ENCODE results near the gene NFKBIZ.
"Not testable (repeated sequence)": the region's sequence is repeated elsewhere in the genome, so short reads cannot be mapped to it uniquely, and the experiment has no call there.

NFKBIZ gene

DNA sequence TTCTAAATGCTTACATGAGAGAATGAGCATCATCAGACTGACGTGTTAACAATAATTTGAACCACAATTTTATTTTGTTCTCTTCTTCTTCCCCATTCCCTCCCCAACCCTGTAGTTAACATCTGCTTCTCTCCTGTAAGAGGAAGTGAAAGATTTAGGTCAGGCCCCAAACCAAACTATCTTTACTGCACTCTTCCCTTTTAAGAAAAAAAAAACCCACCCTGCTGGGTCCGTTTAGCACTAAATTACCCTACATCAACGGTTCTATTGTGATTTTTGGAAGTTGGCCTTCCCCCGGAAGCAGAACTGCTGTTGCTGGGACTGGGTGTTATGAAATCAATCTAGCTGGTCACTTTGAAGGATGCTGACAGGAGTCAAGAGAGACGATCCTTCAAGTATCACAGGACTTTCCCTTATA is 49.4 kb downstream of the NFKBIZ start:
- Histone ChIP-seq H3K4me3 (no peak overlapping the region), H3K27ac (peak overlapping the region in 1 of 2 donors; percentile 40)
- TF ChIP-seq, protein P1, sequence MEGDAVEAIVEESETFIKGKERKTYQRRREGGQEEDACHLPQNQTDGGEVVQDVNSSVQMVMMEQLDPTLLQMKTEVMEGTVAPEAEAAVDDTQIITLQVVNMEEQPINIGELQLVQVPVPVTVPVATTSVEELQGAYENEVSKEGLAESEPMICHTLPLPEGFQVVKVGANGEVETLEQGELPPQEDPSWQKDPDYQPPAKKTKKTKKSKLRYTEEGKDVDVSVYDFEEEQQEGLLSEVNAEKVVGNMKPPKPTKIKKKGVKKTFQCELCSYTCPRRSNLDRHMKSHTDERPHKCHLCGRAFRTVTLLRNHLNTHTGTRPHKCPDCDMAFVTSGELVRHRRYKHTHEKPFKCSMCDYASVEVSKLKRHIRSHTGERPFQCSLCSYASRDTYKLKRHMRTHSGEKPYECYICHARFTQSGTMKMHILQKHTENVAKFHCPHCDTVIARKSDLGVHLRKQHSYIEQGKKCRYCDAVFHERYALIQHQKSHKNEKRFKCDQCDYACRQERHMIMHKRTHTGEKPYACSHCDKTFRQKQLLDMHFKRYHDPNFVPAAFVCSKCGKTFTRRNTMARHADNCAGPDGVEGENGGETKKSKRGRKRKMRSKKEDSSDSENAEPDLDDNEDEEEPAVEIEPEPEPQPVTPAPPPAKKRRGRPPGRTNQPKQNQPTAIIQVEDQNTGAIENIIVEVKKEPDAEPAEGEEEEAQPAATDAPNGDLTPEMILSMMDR (IDR thresholded peaks at IDR 0.05) = no peak
- DNase-seq (ENCODE audit: low spot score) = no peak

DNA sequence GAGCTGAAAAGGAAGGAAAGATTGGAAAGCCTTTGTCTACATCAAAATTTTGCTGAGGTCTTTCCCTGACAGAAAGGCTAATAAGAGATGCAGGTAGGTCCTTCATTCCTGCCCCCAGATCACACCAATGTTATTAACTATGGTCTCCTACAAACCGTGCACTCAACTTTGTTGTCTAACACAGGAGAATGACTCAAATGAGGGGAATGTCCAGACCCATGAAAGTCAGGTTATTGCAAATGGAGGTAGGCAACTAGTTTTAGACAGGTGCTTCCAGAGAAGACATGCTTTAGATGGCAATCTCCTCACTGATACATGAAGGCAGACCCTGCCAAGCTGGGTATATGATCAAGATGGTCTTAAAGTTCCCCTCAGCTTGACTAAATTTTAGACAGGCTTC is 51.0 kb downstream of the NFKBIZ start:
- TF ChIP-seq, protein P1 (IDR thresholded peaks at IDR 0.05) = no peak
- Histone ChIP-seq H3K27ac (no peak overlapping the region), H3K4me3 (no peak overlapping the region)
- DNase-seq (ENCODE audit: low spot score) = no peak

DNA sequence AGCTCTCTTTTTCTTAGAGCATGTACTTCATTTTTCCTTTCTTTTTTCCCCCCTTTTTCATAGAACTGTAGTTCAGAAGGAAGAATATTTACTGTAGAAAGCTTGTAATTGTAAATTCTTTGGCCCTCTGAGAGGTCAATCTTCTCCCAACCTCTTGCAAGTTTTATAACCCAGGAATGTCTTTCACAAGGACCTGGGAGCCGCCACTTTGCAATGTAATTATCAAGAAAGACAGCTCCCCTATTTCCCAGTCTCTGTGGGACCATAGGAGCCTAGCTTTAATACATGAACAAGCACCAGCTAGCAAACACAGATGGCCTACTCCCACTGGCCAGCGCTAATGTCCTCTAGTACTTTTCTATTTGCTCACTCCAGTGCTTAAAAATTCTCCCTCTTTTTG is 51.4 kb downstream of the NFKBIZ start:
- TF ChIP-seq, protein P1 (IDR thresholded peaks at IDR 0.05) = no peak
- H3K27ac ChIP-seq = no peak overlapping the region
- H3K4me3 ChIP-seq = no peak overlapping the region
- no peak for DNase-seq (ENCODE audit: low spot score)

DNA sequence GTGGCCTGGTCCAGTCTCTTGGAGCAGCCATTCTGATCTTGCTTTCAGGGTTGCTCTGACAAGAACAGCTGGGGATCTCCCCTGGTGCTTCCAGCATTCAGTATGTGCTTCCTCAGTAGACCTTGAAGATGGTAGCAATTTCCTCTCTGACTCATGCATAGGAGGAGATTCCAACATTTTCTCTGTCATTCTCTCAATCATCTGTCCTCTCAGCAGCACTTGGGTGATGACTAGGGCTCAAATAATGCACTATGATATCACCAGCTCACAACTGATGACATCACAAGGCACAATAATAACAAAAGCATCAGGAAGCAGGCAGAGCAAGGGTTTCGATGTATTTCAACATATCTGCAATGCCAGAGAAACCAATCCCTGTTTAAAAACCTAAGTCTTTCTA is 52.7 kb downstream of the NFKBIZ start:
- DNase-seq (ENCODE audit: low spot score) = no peak
- Histone ChIP-seq H3K27ac (no peak overlapping the region), H3K4me3 (no peak overlapping the region)
- TF ChIP-seq, protein P1 (IDR thresholded peaks at IDR 0.05) = no peak

DNA sequence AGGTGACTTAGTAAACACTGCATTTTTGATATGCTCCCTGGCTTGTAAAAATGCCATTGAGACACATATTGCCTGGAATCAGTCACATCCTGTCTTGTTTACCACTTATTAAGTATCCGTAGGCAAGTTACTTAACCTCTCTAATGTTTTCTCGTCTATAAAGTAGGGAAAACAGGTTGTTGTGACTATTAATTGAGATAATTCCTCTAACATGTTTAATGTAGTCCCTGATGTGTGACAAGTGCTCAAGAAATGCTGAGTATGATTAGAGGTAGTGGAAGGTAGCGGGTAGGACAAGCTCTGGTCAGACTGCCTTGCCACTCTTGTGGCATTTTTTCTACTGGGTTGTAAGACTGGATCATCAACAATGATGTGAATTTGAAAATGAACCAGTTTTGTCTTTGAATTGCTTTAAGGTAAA is 54.1 kb downstream of the NFKBIZ start:
- no peak overlapping the region for H3K27ac ChIP-seq
- TF ChIP-seq, protein P1 (IDR thresholded peaks at IDR 0.05) = no peak
- no peak for DNase-seq (ENCODE audit: low spot score)
- no peak overlapping the region for H3K4me3 ChIP-seq

DNA sequence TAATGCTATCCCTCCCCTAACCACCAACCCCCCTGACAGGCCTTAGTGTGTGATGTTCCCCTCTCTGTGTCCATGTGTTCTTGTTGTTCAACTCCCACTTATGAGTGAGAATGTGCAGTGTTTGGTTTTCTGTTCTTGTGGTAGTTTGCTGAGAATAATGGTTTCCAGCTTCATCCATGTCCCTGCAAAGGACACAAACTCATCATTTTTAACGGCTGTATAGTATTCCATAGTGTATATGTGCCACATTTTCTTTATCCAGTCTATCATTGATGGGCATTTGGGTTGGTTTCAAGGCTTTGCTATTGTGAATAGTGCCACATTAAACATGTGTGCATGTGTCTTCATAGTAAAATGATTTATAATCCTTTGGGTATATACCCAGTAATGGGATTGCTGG is 56.3 kb downstream of the NFKBIZ start:
- not testable (repeated sequence) for DNase-seq (ENCODE audit: low spot score); H3K4me3 ChIP-seq; H3K27ac ChIP-seq

All from coronary artery (tissue), 2 donors.